HepG2 (cell line): ENCODE data around the gene ORC6. TPM values are rescaled to one million over a fixed set of nuclear protein-coding genes. Genes with fewer than 3 reads are reported as not detected.

Experiments used
- AGO2 ChIP-seq: fragments of 200-400 bp; formaldehyde crosslinking; optimal IDR thresholded peaks from 2 replicates; pipeline ENCODE3; 2017; ENCODE audit warnings: mild to moderate bottlenecking, low read depth, low read length, moderate library complexity
- KLF6 ChIP-seq: IDR thresholded peaks from 2 replicates; pipeline ENCODE4 v1.8.0; 2016; ENCODE audit warnings: missing biosample characterization, missing genetic modification reagents
- MAF1 ChIP-seq: sonication (generic); formaldehyde crosslinking; IDR thresholded peaks from 2 replicates; pipeline ENCODE4 v1.5.0; 2020; ENCODE audit warnings: missing genetic modification reagents, borderline replicate concordance
- MYC ChIP-seq: sonication (generic); formaldehyde crosslinking; IDR thresholded peaks from 2 replicates; pipeline ENCODE4 v1.9.0; 2021; ENCODE audit warnings: missing genetic modification reagents, borderline replicate concordance
- NCOA1 ChIP-seq: sonication (generic); formaldehyde crosslinking; IDR thresholded peaks from 2 replicates; pipeline ENCODE4 v1.9.0; 2021; ENCODE audit warnings: missing genetic modification reagents
- SAFB2 ChIP-seq: sonication (generic); formaldehyde crosslinking; IDR thresholded peaks from 2 replicates; pipeline ENCODE4 v1.5.1; 2020; ENCODE audit warnings: missing genetic modification reagents, low read depth, mild to moderate bottlenecking, borderline replicate concordance
- SOX13 ChIP-seq, 3 experiments: fragments of 450-650 bp in 1 of 3; sonication (generic) in 1 of 3; formaldehyde crosslinking in 1 of 3; IDR thresholded peaks in 2 of 3; conservative IDR thresholded peaks in 1 of 3; 2 replicates each; pipeline versions ENCODE4 v1.5.0 to v1.6.1; 2016 to 2020; ENCODE audit warnings: antibody characterized with exemption in 1 of 3, mild to moderate bottlenecking in 1 of 3, missing compliant biosample characterization in 1 of 3, missing genetic modification reagents in 1 of 3, moderate library complexity in 1 of 3
- THAP7 ChIP-seq: sonication (generic); formaldehyde crosslinking; IDR thresholded peaks from 2 replicates; pipeline ENCODE4 v1.8.1; 2023; ENCODE audit warnings: mild to moderate bottlenecking, missing genetic modification reagents
- ZEB1 ChIP-seq: IDR thresholded peaks from 2 replicates; pipeline ENCODE4 v1.6.1; 2012; ENCODE audit warnings: mild to moderate bottlenecking, low read depth, inconsistent platforms; ENCODE audit not compliant: insufficient replicate concordance
- ZKSCAN8 ChIP-seq: IDR thresholded peaks from 2 replicates; pipeline ENCODE4 v1.6.1; 2016; ENCODE audit warnings: borderline replicate concordance, missing genetic modification reagents, missing compliant biosample characterization
- ZNF124 ChIP-seq: sonication (generic); formaldehyde crosslinking; IDR thresholded peaks from 2 replicates; pipeline ENCODE4 v1.4.0; 2020; ENCODE audit warnings: missing genetic modification reagents
- ZNF160 ChIP-seq: sonication (generic); formaldehyde crosslinking; IDR thresholded peaks from 2 replicates; pipeline ENCODE4 v1.8.0; 2022; ENCODE audit warnings: mild to moderate bottlenecking, inconsistent platforms, missing genetic modification reagents
- ZNF550 ChIP-seq: sonication (generic); formaldehyde crosslinking; IDR thresholded peaks from 2 replicates; pipeline ENCODE4 v1.4.0; 2020; ENCODE audit warnings: mild to moderate bottlenecking, missing genetic modification reagents, borderline replicate concordance
- polyA plus RNA-seq, 8 experiments: library from polyadenylated mRNA; depleted of rRNA in 3 of 8; stranded (reverse) in 7 of 8; unstranded in 1 of 8; fragments of >200 nt; fragmentation: Illumina TruSeq in 4 of 8; extraction: Trizol in 4 of 8; gene quantifications; 2 replicates each; pipeline versions ENCODE4 v1.2.1 to v1.2.3, GENCODE V29; 2011 to 2016; ENCODE audit warnings: low read depth in 4 of 8, missing spikeins in 1 of 8, mixed read lengths in 1 of 8; ENCODE audit not compliant: insufficient read depth in 1 of 8
- total RNA-seq, 5 experiments: library from RNA; depleted of rRNA; stranded (reverse); fragments of >200 nt; fragmentation: Illumina TruSeq; extraction: Trizol; gene quantifications; 2 replicates each; pipeline ENCODE4 v1.2.3, GENCODE V29; 2016; ENCODE audit warnings: low read depth in 1 of 5
- TF ChIP-seq, protein P1 (sequence below): IDR thresholded peaks from 2 replicates; pipeline ENCODE4 v1.6.1; 2016; ENCODE audit warnings: missing compliant biosample characterization, missing genetic modification reagents, borderline replicate concordance
- TF ChIP-seq, protein P2 (sequence below): sonication (generic); formaldehyde crosslinking; conservative IDR thresholded peaks from 2 replicates; pipeline ENCODE4 v1.4.0; 2020; ENCODE audit warnings: missing genetic modification reagents
- TF ChIP-seq, protein P3 (sequence below): sonication (generic); formaldehyde crosslinking; IDR thresholded peaks from 2 replicates; pipeline ENCODE4 v1.9.0; 2021; ENCODE audit warnings: mild to moderate bottlenecking, missing genetic modification reagents

ORC6 gene
- total and polyA plus RNA-seq, 2 of the 13 experiments (the other 11 are each of a cell fraction or from before 2014, with no cell fraction given) = 34.2 to 69.8 TPM

DNA sequence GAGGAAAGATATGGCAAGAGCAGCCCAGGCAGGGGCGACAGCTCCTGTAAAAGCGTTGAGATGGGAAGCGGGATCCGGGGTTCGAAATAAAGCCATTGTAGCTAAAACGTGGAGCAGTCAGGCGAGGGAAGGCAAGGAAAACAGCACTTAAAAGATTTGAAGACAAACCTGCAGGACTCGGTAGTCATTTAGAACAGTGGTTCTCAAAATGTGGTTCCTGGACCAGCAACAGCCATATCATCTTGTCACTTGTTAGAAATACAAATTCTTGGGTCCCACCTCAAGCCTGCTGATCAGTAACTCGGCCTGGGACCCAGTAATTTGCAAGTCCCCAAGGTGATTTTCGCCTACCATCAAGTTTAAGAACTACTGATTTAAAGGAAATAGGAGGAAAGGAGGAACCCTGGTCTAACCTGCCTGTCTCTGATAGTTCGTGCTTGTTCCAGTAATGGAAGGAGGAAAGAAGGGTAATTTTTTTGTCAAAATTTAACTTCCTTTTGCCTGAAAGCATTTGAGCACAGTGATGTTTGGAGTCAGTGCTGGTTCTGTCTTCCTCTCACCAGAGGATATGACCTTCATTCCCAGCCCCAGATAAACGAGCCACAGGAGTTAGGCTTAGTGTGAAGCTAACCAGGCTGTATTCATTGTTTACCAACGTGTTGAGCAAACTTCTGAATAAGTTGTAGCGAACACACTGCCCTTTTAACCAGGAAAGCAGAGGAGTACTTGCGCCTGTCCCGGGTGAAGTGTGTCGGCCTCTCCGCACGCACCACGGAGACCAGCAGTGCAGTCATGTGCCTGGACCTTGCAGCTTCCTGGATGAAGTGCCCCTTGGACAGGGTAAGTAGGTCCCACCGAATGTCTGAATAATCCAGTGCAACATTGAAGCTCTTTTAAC lies 1.1 kb downstream of the ORC6 start (continued):
- TF ChIP-seq, protein P1, sequence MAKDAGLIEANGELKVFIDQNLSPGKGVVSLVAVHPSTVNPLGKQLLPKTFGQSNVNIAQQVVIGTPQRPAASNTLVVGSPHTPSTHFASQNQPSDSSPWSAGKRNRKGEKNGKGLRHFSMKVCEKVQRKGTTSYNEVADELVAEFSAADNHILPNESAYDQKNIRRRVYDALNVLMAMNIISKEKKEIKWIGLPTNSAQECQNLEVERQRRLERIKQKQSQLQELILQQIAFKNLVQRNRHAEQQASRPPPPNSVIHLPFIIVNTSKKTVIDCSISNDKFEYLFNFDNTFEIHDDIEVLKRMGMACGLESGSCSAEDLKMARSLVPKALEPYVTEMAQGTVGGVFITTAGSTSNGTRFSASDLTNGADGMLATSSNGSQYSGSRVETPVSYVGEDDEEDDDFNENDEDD (CRISPR knock-in tag) = peak; percentile 45; the same call in 1 of the 2 replicates
- TF ChIP-seq ZNF160 (0 out of 2 replicates have a peak, but pooled peaks have one; percentile 3), MAF1 (no peak), SAFB2 (CRISPR knock-in tag) (no peak), ZNF124 (CRISPR knock-in tag) (no peak), MYC (CRISPR knock-in tag) (peak; percentile 72; the same call in 1 of the 2 replicates), ZEB1 (no peak), NCOA1 (CRISPR knock-in tag) (peak; percentile 25; the same call in 1 of the 2 replicates), ZKSCAN8 (CRISPR knock-in tag) (0 out of 2 replicates have a peak, but pooled peaks have one; percentile 25), SOX13 (IDR thresholded peaks at IDR 0.05) (no peak), SOX13 (CRISPR knock-in tag; conservative IDR thresholded peaks at IDR 0.05 in 1 of 2, IDR thresholded peaks at IDR 0.05 in 1 of 2) (peak in 1 of 2 experiments; percentile 56; a peak in 2 of 4 replicates), THAP7 (0 out of 2 replicates have a peak, but pooled peaks have one; percentile 72), AGO2 (no peak), KLF6 (no peak), ZNF550 (CRISPR knock-in tag) (0 out of 2 replicates have a peak, but pooled peaks have one; percentile 71)
- TF ChIP-seq, protein P2, sequence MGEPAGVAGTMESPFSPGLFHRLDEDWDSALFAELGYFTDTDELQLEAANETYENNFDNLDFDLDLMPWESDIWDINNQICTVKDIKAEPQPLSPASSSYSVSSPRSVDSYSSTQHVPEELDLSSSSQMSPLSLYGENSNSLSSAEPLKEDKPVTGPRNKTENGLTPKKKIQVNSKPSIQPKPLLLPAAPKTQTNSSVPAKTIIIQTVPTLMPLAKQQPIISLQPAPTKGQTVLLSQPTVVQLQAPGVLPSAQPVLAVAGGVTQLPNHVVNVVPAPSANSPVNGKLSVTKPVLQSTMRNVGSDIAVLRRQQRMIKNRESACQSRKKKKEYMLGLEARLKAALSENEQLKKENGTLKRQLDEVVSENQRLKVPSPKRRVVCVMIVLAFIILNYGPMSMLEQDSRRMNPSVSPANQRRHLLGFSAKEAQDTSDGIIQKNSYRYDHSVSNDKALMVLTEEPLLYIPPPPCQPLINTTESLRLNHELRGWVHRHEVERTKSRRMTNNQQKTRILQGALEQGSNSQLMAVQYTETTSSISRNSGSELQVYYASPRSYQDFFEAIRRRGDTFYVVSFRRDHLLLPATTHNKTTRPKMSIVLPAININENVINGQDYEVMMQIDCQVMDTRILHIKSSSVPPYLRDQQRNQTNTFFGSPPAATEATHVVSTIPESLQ (CRISPR knock-in tag) = no peak
- TF ChIP-seq, protein P3, sequence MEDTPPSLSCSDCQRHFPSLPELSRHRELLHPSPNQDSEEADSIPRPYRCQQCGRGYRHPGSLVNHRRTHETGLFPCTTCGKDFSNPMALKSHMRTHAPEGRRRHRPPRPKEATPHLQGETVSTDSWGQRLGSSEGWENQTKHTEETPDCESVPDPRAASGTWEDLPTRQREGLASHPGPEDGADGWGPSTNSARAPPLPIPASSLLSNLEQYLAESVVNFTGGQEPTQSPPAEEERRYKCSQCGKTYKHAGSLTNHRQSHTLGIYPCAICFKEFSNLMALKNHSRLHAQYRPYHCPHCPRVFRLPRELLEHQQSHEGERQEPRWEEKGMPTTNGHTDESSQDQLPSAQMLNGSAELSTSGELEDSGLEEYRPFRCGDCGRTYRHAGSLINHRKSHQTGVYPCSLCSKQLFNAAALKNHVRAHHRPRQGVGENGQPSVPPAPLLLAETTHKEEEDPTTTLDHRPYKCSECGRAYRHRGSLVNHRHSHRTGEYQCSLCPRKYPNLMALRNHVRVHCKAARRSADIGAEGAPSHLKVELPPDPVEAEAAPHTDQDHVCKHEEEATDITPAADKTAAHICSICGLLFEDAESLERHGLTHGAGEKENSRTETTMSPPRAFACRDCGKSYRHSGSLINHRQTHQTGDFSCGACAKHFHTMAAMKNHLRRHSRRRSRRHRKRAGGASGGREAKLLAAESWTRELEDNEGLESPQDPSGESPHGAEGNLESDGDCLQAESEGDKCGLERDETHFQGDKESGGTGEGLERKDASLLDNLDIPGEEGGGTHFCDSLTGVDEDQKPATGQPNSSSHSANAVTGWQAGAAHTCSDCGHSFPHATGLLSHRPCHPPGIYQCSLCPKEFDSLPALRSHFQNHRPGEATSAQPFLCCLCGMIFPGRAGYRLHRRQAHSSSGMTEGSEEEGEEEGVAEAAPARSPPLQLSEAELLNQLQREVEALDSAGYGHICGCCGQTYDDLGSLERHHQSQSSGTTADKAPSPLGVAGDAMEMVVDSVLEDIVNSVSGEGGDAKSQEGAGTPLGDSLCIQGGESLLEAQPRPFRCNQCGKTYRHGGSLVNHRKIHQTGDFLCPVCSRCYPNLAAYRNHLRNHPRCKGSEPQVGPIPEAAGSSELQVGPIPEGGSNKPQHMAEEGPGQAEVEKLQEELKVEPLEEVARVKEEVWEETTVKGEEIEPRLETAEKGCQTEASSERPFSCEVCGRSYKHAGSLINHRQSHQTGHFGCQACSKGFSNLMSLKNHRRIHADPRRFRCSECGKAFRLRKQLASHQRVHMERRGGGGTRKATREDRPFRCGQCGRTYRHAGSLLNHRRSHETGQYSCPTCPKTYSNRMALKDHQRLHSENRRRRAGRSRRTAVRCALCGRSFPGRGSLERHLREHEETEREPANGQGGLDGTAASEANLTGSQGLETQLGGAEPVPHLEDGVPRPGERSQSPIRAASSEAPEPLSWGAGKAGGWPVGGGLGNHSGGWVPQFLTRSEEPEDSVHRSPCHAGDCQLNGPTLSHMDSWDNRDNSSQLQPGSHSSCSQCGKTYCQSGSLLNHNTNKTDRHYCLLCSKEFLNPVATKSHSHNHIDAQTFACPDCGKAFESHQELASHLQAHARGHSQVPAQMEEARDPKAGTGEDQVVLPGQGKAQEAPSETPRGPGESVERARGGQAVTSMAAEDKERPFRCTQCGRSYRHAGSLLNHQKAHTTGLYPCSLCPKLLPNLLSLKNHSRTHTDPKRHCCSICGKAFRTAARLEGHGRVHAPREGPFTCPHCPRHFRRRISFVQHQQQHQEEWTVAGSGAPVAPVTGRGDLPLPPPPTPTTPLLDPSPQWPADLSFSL (CRISPR knock-in tag) = peak; percentile 76; the same call in 1 of the 2 replicates
